ENCODE measurements around the gene LRRK1. TPM values are rescaled to one million over a fixed set of nuclear protein-coding genes. Genes with fewer than 3 reads are reported as not detected.
A peak's percentile ranks its signal among the peaks of the same experiment; 100 is the strongest.

Gene LRRK1
- total and polyA plus RNA-seq, 11 donors: 1.3 to 12.7 (median 2.1) TPM

GRCh38 chr15:101068961-101069653, 149.9 kb downstream of the LRRK1 start:
- 59 to 71% (median 70%) methylated on average over 12 to 15 of the region's 15 CpGs for WGBS, 4 donors
- TF ChIP-seq POLR2A (IDR thresholded peaks at IDR 0.05): no peak
- peak in 1 of 12 donors; percentile 6 for TF ChIP-seq CTCF (IDR thresholded peaks at IDR 0.05)
- intact Hi-C loops (cut with DNase I): loop anchor here in 1 of 10 donors (5.0 kb wide), 1 partner anchor 42 kb away; no protein-coding TSS in a partner anchor
- peaks cover 0 to 33% (median 0%) of the 10 kb centered on the region in 9 donors for H3K36me3 ChIP-seq
- no peak overlapping the region for H3K4me3 ChIP-seq
- DNase-seq: peak in 2 of 5 donors; percentile 25 to 28
- H3K9me3 ChIP-seq: no peaks in the 10 kb centered on the region
- H3K4me1 ChIP-seq: peaks cover 0 to 45% (median 20%) of the 10 kb centered on the region in 12 donors
- H3K27me3 ChIP-seq: no peaks in the 10 kb centered on the region
- H3K27ac ChIP-seq: peak overlapping the region in 8 of 12 donors; percentile 5 to 75 (median 36)
- peak in 1 of 4 donors; percentile 11 for ATAC-seq

- intact Hi-C loops (cut with DNase I): loop anchor here in 1 of 10 donors (5.0 kb wide), 1 partner anchor 42 kb away; no protein-coding TSS in a partner anchor
- peaks cover 0 to 33% (median 0%) of the 10 kb centered on the region in 9 donors for H3K36me3 ChIP-seq
- no peak for ATAC-seq
- H3K9me3 ChIP-seq: no peaks in the 10 kb centered on the region
- TF ChIP-seq CTCF (IDR thresholded peaks at IDR 0.05) (no peak), POLR2A (IDR thresholded peaks at IDR 0.05) (no peak)
- no peak for DNase-seq
- H3K4me3 ChIP-seq: no peak overlapping the region
- WGBS, 4 donors: 78 to 86% (median 81%) methylated on average over 4 of the region's 4 CpGs
- peaks cover 0 to 40% (median 15%) of the 10 kb centered on the region in 12 donors for H3K4me1 ChIP-seq
- H3K27ac ChIP-seq: peak overlapping the region in 9 of 12 donors; percentile 5 to 77 (median 67)
- H3K27me3 ChIP-seq: no peaks in the 10 kb centered on the region
These were observed 150.5 kb downstream of the LRRK1 start for GRCh38 chr15:101069654-101069973.

GRCh38 chr15:101070024-101070423, 150.9 kb downstream of the LRRK1 start:
- ATAC-seq (peak in 1 of 4 donors; percentile 5), DNase-seq (peak in 1 of 5 donors; percentile 22)
- H3K4me3 ChIP-seq: no peak overlapping the region
- H3K27me3 ChIP-seq: no peaks in the 10 kb centered on the region
- TF ChIP-seq POLR2A (IDR thresholded peaks at IDR 0.05): no peak
- TF ChIP-seq CTCF (IDR thresholded peaks at IDR 0.05): no peak
- intact Hi-C loops (cut with DNase I): loop anchor here in 1 of 10 donors (10.0 kb wide), 1 partner anchor 625 kb away; no protein-coding TSS in a partner anchor
- H3K36me3 ChIP-seq: peaks cover 0 to 31% (median 0%) of the 10 kb centered on the region in 9 donors
- H3K4me1 ChIP-seq: peaks cover 0 to 36% (median 14%) of the 10 kb centered on the region in 12 donors
- WGBS, 4 donors: 78 to 87% (median 83%) methylated on average over 6 of the region's 6 CpGs
- peak overlapping the region in 11 of 12 donors; percentile 35 to 77 (median 66) for H3K27ac ChIP-seq
- no peaks in the 10 kb centered on the region for H3K9me3 ChIP-seq

- intact Hi-C loops (cut with DNase I): loop anchor here in 1 of 10 donors (10.0 kb wide), 1 partner anchor 626 kb away; no protein-coding TSS in a partner anchor
- Histone ChIP-seq H3K36me3 (peaks cover 0 to 24% (median 0%) of the 10 kb centered on the region in 9 donors), H3K9me3 (no peaks in the 10 kb centered on the region), H3K27me3 (no peaks in the 10 kb centered on the region), H3K27ac (peak overlapping the region; percentile 40 to 77 (median 64)), H3K4me1 (peaks cover 0 to 36% (median 14%) of the 10 kb centered on the region in 12 donors), H3K4me3 (no peak overlapping the region)
- DNase-seq (peak in 2 of 5 donors; percentile 16 to 43), ATAC-seq (peak; percentile 52 to 90 (median 76))
- 62 to 70% (median 64%) methylated on average over 6 of the region's 6 CpGs for WGBS, 4 donors
- TF ChIP-seq POLR2A (IDR thresholded peaks at IDR 0.05): no peak
- TF ChIP-seq CTCF (IDR thresholded peaks at IDR 0.05): no peak
These were observed 151.5 kb downstream of the LRRK1 start for GRCh38 chr15:101070502-101071273.
